Bone marrow (tissue), 2 donors: ENCODE data around the gene UBE2J1.

ENCODE experiments used
- DNase-seq, 2 donors: peaks; one replicate each; lab custom pipeline; 2025; lab: John Stamatoyannopoulos, UW

The UBE2J1 gene

DNA sequence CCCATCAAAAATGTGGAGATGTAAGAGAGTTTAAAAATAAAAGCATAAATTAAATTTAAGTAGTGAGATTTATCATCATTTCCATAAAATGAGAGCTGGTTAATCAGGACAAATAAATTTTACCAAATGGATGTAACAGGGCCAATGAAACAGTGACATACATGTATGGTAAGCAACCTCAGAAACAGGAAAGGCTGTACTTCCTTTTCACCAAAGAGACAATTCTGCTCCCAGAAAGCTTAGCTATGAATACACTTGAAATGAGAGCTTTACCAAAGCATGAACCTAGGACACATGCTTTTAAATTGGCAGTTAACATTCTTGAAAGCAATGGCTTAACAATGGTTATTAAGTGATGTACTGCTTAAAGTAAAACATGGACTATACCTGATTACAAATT is 12.1 kb upstream of the UBE2J1 start:
- DNase-seq, result peak in 1 of 2 donors; percentile 32

DNA sequence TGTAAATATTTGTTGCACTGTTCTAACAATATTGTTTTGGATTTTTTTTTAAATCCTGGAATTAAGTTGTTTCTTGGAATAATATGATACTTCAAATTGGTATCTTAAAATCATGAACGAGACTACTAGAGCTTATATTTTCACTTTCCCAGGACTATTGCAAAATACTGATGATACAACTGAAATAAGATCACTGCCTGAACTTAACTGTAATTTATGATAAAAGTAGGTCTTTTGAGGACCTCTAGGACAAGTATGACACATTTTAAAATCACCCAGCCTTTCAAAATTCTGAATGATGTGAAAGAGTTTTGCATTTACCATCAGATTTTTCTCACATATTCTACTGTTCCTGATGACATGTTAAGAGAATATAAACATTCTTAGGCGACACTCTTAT is 8.6 kb upstream of the UBE2J1 start:
- DNase-seq, result no peak

DNA sequence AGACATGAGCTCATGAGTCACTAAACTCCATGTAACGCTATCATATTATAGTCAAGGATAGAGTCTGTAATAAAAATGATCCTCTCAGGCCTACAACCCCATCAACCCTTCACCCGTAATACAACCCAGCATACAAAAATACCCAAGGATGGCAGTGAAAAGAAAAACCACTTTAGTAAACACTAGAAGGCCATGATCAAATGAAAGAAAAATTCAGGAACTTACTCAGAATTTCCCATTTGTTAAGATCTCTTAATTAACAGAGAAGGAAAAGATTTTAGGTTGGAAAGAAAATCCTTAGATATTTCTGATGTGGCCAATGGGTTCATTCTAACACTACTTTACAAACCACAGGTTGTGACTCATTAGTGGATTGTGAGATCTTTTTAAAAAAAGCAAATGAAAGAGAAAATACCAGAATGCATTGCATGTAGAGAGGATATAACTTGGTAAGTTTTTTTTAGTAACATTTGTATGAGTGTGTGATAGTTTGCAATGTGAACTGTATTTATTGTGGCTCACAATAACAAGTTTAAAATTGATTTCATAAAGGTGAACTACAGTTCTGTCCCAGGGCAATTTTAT is 8.0 kb upstream of the UBE2J1 start:
- DNase-seq, result peak in 1 of 2 donors; percentile 49

DNA sequence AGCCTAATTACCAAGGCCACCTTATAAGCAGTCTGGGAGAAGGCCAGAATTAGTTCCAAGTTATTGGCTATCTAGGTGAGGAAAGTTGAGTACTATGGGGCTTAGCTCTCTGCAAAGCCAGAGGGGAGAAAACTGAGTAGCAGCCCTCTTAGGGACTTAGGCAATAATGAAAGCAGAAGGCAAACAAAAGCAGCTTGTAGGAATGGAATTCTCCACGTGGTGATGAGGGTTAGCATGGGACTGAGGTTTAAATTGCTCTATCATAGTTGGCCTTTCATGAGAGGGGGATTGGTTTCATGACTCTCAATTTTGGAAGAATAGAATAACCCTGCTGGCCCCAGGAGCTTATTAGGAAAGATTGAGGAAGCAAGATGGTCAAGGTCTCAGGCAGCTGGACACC is 7.0 kb upstream of the UBE2J1 start:
- no peak for DNase-seq

DNA sequence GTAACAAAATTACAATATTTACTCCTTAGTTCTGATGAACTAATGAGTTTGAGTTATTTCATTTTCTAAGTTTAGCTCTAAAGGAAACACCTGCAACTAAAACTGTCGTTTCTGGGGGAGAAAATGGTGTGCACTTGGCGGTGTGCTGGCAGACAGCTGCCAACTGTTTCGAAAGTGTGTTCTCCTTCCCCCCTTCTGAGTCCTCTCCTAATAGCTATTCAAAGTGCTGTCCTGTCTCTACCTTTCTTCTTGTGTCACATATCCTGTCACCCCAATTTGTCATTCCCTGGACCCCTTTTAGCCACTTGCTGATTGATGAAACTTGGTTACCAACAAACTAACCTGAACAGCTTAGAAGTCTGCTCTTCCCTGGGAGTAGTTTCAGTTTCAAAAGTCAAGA is 4.9 kb upstream of the UBE2J1 start:
- peak in 1 of 2 donors; percentile 74 for DNase-seq

DNA sequence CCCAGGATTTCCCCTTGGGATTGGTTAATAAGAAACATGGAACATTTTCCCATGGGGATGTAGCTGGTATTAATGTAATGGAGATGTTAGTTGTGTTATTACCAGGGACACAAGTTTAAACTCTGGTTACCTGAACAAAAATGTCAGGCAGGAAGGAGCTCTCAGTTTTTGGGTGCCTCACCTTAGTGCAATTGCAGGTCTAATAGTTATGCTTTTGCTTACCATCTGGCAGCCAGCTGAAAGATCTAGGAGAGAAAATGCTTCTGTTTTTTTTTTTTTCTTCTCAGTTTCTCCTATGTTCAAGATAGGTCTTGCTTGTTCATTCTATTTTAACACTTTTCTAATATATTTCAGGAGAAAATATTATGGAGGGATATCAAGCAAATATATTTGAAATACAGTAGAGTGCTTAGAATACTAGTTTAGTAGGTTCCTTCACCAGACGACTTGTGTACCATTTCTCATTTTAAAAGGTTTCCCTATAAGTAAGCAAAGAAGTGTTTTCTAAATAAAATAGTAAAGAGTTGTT is 4.2 kb upstream of the UBE2J1 start:
- DNase-seq, result no peak

DNA sequence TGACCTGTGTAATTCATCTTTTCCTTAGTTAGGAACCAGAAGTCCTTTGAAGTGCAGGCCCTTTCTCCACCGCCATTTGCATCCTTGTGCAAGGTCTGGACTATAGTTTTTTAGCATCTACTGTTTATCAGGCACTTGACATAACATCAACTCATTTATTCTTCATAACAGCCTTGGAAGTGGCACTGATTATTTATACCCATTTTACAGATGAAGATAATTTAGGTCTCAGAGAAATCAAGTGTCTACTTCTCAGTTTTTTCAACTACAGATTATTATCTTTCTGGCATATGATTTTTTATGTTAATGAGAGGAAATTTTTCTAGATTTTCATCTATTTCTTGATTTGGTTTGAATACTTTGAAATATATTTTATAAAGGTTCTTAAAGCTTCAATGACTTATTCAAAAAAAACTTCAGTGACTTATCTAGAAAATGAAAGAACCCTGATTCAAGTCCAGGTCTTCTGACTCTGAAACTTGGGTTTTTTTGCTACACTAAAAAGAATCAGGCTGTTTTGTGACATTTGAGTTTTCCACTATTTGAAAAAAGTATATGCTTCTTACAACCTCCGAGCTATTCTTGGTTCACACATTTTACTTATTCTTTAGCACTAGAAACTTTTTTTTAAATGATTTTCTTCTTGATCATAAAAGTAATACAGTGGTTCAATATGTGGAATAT is 3.1 kb upstream of the UBE2J1 start:
- no peak for DNase-seq

DNA sequence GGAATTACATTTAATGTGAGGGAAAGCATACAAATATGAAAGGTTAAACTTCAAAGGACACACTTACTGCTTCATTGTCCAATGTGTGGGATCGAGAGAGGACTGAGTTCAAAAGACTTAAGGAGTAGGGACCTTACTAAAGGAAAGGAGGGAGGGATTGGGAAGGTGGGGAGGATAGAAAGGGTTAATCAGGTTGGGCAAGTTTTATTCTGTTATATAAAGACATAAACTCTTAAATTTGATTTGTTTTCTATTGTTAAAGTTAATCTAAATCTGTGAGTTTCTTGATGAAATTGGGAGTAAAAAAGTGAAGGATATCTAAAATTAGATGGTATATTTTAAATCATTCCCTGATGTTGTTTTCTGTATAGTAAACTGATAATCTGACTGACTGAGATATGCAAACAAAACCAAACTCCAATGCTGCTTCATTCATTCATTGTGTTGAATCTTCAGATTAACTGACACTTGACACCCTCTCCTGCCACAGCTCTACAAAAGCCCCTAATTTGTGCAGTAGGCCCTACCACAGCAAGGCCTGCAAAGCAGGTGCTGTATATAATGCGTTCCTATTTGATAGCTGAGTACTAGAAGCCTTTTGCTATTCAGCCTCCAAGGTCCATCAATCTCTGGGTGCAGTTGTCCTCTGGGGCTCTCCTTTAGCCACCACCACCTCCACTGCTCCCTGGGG is 1.3 kb upstream of the UBE2J1 start:
- DNase-seq, result no peak

DNA sequence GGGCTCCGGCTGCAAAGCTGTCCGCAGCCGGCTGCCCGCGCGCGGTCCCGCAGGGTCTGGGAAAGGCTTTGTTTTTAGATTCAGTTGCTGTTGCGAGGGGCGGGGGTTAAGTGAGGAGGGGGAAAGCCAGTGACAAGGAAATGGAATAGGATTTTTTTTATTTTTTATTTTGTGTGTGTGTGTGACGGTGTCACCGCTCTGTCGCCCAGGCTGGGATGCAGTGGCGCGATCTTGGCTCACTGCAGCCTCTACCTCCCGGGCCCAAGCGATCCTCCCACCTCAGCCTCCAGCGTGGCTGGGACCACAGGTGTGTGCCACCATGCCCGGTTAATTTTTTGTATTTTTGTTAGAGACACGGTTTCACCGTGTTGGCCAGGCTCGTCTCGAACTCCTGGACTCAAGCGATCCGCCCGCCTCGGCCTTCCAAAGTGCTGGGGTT is 615 bp upstream of the UBE2J1 start:
- peak; percentile 28 to 75 for DNase-seq

DNA sequence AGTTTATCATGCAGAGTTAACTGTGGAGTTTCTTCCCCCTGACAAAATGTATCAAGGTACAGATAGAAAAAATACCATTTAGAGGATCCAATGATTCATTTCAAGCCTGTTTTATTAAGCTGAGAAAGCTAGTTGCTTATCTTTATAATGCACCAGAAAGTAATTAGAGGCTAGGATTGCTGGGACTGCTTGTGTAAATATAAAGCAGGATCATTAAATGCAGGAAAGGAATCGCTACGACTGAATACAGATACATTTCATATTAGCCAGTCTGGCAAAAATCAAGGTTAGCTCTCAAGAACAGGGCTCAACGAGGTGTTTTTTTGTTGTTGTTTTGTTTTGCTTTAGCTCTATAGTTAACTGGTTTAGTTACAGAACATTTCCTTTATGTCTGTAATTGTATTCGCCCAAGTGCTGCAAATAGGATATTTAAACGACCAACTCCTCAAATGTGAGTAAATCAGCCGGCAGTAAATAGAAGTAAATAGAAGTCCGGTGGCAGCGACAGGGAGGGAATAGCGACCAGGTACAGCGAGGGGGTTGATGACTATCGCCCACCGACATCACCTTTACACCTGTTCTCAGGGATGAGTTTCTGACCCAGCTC is 748 bp downstream of the UBE2J1 start:
- DNase-seq, result no peak

DNA sequence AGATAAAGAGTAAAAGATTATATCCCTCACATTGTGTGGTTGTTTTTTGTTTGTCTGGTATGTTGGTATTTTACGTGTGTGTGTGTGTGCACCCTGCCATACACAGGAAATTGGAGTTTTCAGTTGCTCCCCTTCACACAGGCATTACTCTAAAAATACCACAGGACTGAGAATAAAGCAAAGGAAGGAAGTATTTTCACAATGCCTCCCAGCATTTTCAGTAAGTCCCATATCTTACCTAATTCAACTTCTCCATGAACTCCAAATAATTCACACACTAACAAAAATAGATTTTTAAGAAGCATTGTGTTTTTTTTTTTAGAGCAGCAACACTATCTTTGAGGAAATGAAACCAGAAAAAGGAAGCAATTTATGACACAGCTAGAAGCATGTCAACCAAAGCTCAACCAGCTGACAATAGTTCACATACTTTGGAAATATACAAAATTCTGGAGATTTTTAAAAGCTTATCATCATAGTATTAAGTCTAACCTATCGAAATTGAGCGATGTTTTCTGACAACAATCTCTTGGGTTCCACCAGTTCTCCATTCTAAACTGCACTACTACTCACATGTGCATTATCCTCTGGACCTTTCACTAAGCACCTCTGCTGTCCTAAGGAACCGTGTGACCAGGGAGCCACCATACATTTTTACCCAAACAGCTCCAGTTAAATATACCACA is 2.1 kb downstream of the UBE2J1 start:
- DNase-seq, result peak in 1 of 2 donors; percentile 73

DNA sequence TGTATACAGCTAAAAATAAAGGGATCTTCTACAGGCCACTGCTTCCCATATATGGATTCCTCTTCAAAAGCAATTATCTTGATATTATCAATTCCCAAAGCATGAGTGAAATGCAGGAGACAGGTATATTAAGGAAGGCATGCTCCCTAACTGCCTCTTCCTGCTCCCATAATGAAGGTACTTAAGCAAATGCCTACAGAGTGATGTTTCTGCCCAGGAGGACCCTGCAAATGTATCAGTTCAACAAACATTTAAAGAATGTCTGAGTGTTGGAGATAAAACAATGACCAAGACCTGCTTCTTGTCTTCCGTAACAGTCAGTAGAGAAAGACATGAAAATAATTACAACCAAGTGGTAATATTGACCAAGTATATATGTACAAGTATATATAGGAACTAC is 4.2 kb downstream of the UBE2J1 start:
- DNase-seq, result no peak

DNA sequence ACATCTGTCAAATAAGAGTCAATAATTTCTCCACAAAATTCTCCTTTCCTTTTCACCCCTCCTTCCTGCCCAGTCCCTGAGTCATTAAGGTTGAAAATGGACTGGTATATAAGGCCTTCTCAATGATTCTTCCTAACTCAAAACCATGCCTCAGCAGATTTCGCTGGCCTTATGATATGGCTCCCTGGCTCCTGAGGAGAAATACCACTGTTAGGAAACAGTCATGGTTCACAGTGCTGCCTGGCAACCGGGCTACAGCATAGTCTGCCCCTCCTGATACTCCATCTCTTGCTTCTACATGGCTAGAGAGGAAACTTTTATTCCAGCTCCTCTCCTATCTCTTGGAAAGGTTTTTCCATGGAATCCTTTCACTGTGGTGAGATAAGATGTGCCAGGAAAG is 4.7 kb downstream of the UBE2J1 start:
- no peak for DNase-seq

DNA sequence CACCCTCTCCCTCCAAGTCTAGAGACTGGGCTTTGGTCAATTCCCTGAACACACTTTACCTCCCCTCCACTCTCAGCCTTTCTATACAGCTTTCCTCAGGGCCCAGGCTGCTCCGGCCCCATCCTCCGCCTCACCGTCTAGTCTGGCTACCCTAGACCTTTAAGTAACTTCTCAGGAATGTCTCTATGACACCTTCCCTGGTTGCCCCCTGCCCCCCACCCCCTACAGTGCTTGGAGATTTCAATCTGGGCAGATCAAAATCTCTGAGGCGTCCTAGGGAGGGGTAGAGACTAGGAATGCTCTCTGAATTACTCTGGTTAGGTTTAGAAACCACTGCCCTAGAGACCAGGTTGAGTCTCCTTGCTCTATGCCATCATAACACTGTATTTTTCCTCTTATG is 6.1 kb downstream of the UBE2J1 start:
- no peak for DNase-seq

DNA sequence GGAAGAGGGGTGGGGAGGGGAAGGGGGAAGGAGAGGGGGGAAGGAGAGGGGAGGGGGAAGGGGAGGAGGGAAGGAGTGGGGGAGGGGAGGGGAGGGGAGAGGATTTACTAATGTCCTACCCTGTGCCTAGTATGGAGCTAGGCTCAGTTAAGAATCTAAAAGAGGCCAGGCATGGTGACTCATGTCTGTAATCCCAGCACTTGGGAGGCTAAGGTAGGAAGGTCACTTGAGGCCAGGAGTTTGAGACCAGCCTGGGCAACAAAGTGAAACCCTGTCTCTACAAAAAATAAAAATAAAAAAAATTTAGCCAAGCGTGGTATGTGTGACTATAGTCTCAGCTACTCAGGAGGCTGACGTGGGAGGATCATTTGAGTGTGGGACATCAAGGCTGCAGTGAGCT is 13.0 kb downstream of the UBE2J1 start:
- DNase-seq, result no peak

DNA sequence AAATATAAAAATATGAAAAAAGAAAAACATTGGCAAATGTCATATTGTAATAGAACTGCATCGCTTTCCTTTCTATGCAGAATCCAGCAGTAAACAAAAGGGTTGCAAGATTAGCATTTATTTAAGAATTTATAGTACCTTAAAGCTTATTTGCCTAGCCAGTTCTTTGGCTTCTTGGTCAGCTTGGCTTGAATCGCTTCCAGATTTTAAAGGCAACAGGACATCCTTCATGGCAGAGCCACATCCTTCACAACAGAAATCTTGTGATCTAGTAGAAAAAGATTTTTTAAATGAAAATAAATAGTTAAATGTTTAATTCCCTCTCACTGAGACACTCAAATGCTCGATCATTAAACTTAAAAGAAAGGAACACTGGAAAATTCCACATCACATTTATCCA is 17.4 kb downstream of the UBE2J1 start:
- no peak for DNase-seq

DNA sequence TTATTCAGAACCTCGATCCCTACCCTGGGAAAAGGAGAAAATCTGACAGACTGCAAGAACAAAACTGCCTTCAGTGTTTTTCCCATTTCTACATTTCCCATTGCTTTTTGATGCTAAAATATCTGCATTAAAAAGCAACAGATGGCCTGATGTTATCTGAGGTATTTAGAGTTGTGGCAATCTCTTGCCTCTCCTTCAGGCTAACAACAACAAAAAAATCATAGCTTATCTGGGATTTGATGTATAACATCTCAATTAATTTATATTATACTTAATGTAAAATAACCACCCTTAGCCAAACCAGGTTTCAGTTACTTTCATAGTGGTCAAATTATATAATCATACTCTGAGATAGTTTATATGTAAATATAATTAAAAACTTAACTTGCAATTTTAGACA is 21.6 kb downstream of the UBE2J1 start:
- DNase-seq, result no peak

DNA sequence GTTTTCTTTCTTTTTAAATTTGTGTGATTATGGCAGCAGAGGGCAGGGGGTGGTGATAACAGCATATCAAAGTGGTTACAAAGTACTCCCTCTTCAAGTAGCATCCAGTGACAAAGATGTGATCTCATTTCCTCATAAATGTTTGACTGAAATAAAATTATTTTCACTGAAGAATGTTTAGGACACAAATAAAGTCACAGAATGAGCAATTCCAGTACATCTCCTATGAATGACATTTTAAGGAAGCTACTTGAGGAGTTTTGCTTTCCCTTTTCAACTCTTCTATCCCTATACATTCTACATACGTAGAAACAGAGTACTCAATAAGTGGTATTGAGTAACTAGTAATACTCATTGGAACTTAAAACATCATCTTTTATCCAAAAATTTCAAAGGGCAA is 23.5 kb downstream of the UBE2J1 start:
- DNase-seq, result no peak

DNA sequence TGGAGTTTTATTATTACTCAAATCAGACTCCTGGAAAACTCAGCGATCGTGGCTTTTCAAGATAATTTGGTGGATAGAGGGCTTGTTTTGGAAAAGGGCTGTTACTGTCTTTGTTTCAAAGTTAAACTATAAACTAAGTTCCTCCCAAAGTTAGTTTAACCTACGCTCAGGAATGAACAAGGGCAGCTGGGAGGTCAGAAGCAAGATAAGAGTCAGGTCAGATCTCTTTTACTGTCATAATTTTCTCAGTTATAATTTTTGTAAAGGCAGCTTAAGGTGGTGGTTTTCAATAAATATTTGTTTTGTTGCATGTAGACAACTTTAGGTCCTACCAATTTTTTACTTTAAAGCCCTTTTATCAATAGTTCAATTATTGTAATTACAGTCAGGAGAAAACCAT is 28.2 kb downstream of the UBE2J1 start:
- DNase-seq, result no peak

DNA sequence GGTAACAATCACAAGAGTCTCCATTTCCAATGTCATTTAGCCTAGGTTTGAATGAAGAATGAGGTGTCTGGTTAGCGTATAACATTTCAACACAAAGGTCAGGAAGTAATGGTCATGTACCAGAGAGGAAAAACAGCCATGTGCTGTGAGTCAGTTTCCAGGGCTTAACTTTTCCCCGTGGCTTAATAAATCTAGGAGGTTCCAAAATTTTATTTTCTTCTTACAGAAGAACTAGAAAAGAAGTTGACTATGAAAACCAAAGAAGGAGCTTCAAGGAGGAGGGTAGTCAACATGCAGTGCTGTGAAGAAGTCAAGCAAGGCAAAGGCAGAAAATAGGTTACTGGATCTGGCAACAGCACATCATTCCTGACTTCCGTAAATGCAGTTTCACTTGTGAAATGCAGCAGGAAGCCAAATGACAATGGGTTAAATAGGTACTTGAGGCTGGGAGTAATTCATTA is 29.0 kb downstream of the UBE2J1 start:
- no peak for DNase-seq

DNA sequence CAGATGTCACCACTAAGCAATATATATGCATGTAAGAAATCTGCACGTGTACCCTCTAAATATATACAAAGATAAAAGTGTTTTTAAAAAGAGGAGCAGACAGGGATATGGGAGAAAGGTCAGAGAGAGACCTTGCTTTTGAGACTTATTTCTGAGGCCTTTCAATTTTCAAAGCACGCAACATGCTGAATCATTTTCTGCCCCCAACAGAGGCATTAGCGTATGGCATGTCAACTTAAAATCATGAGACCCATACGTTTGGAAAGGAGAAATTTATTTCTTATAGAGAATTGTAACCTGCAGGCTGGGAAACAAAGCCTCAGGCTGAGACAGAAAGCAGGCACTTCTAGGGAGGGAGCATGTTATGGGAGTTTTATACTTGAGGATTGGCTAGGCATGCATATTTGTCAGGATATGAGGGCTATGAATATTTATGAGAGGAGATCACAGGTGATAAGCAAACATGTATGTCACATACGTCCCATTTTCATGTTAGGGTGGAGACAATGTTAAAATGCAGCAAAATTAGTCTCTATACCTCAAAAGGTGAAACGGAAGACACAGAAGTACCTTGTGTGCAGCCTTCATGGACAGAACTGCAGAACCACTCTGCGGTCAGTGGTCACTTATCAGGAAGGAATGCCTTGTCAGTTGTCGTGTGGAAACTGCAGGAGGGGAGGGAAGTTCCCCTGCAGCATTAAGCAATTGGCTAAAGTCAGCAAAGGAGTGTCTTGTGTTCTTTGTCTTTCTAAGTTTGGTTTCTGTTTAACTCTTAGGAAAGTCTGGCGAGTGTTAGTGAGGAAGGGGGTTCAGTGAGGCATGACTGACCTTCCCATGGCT is 31.2 kb downstream of the UBE2J1 start:
- DNase-seq, result peak in 1 of 2 donors; percentile 7
